Keratinocyte (primary cell): ENCODE measurements around the gene VCAN. TPM values are rescaled to one million over a fixed set of nuclear protein-coding genes. Genes with fewer than 3 reads are reported as not detected.

Source experiments
- DNase-seq: peaks from one replicate; pipeline ENCODE4 v3.0.0-alpha.2; 2011; ENCODE audit warnings: low read depth, missing footprints, low spot score
- FAIRE-seq: peaks from 2 replicates; lab custom pipeline; 2011; peaks lifted over from hg19 to GRCh38; lab: Jason Lieb, UNC
- H2AFZ ChIP-seq: 2 replicates; pipeline ENCODE4 v1.6.0; 2012; ENCODE audit warnings: low read length, control low read depth, inconsistent platforms; ENCODE audit not compliant: control insufficient read depth
- H3K27ac ChIP-seq: 2 replicates; pipeline ENCODE4 v1.5.1; 2011; ENCODE audit warnings: low read length; ENCODE audit not compliant: control insufficient read depth, insufficient read depth
- H3K27me3 ChIP-seq: 3 replicates; pipeline ENCODE4 v1.6.0; 2011; ENCODE audit warnings: low read length; ENCODE audit not compliant: control insufficient read depth, insufficient read depth; ENCODE audit errors: extremely low read depth
- H3K36me3 ChIP-seq, 2 experiments: 2 replicates in 1 of 2; 3 replicates in 1 of 2; pipeline ENCODE4 v1.5.1; 2011; ENCODE audit warnings: low read length in 2 of 2, mild to moderate bottlenecking in 1 of 2; ENCODE audit not compliant: control insufficient read depth in 2 of 2, insufficient read depth in 2 of 2; ENCODE audit errors: extremely low read depth in 1 of 2
- H3K4me1 ChIP-seq: 3 replicates; pipeline ENCODE4 v1.5.1; 2011; ENCODE audit warnings: low read length; ENCODE audit not compliant: control insufficient read depth, insufficient read depth; ENCODE audit errors: extremely low read depth
- H3K4me2 ChIP-seq: 3 replicates; pipeline ENCODE4 v1.6.0; 2011; ENCODE audit warnings: low read depth, low read length; ENCODE audit not compliant: control insufficient read depth, insufficient read depth; ENCODE audit errors: extremely low read depth
- H3K4me3 ChIP-seq, 3 experiments: fragments of 200-600 bp in 1 of 3; sonication (generic) in 1 of 3; 2 replicates in 2 of 3; 3 replicates in 1 of 3; pipeline ENCODE4 v1.5.1; 2011 to 2016; ENCODE audit warnings: low read length in 3 of 3, mild to moderate bottlenecking in 3 of 3, control low read depth in 2 of 3, inconsistent platforms in 1 of 3, low read depth in 1 of 3, mixed read lengths in 1 of 3, mixed run types in 1 of 3, moderate library complexity in 1 of 3; ENCODE audit not compliant: control insufficient read depth in 2 of 3, insufficient read depth in 2 of 3; ENCODE audit errors: extremely low read depth in 1 of 3
- H3K79me2 ChIP-seq: 2 replicates; pipeline ENCODE4 v1.6.0; 2012; ENCODE audit warnings: low read length; ENCODE audit not compliant: control insufficient read depth, insufficient read depth
- H3K9ac ChIP-seq: 3 replicates; pipeline ENCODE4 v1.6.0; 2011; ENCODE audit warnings: low read length; ENCODE audit not compliant: control insufficient read depth, insufficient read depth; ENCODE audit errors: extremely low read depth
- H3K9me1 ChIP-seq: 3 replicates; pipeline ENCODE4 v1.6.0; 2011; ENCODE audit warnings: low read length; ENCODE audit not compliant: control insufficient read depth, insufficient read depth; ENCODE audit errors: extremely low read depth
- H3K9me3 ChIP-seq: 2 replicates; pipeline ENCODE4 v1.5.1; 2012; ENCODE audit warnings: low read depth, low read length; ENCODE audit not compliant: control insufficient read depth
- H4K20me1 ChIP-seq: 3 replicates; pipeline ENCODE4 v1.6.0; 2011; ENCODE audit warnings: low read length; ENCODE audit not compliant: control insufficient read depth, insufficient read depth; ENCODE audit errors: extremely low read depth
- CTCF ChIP-seq, 3 experiments: IDR thresholded peaks in 1 of 3; conservative IDR thresholded peaks in 1 of 3; optimal IDR thresholded peaks in 1 of 3; 2 replicates in 2 of 3; 3 replicates in 1 of 3; pipeline versions ENCODE3 to v1.5.1; 2011; ENCODE audit warnings: low read length in 3 of 3, mild to moderate bottlenecking in 3 of 3, moderate library complexity in 2 of 3, control low read depth in 1 of 3, inconsistent platforms in 1 of 3; ENCODE audit not compliant: insufficient read depth in 2 of 3; ENCODE audit errors: extremely low read depth in 1 of 3
- EZH2 ChIP-seq: IDR thresholded peaks from one replicate; pipeline ENCODE4 v1.6.1; 2012; ENCODE audit warnings: inconsistent platforms, mild to moderate bottlenecking, low read length, moderate library complexity
- dilution Hi-C: fragments of 300-500 bp; cut with MboI; formaldehyde crosslinking; loops from one replicate; pipeline ENCODE4 v1.7.0; 2020; ENCODE audit warnings: low sequenced_read_pairs; ENCODE audit not compliant: extremely low pct_ligation_motif_present
- polyA plus RNA-seq, 5 experiments: library from polyadenylated mRNA; depleted of rRNA in 3 of 5; stranded (reverse) in 3 of 5; stranded (forward) in 1 of 5; unstranded in 1 of 5; fragments of >200 nt; gene quantifications; 1 replicate in 1 of 5; 2 replicates in 3 of 5; 3 replicates in 1 of 5; pipeline versions ENCODE4 v1.2.1 to v1.2.3, GENCODE V29; 2011 to 2012; ENCODE audit warnings: missing spikeins in 2 of 5, low read depth in 1 of 5, low replicate concordance in 1 of 5

Gene VCAN
- polyA plus RNA-seq, 1 donor (not counting 4 experiments of a cell fraction or from before 2014, with no cell fraction given), result 1.9 TPM

DNA sequence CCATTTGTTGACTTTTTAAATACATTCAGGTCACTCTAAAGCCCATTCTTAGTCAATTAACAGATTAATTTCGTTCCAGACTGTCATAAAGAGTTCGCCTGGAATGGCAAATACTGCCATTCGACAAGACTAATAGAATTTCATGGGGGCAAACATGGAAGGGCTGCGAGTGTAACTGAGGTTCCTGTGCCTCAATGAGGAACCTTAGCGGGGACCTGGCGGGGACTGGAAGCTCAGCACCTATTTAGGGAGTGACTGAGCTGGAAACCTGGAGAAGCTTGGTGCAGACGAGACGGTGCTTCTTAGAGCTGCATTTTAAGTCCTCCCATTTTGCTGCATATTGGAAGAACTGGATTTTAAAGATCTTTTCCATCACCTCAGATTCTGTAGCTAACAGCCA is 3.4 kb downstream of the VCAN start:
- FAIRE-seq, result peak; percentile 39
- Histone ChIP-seq H3K27me3 (peaks cover 33% of the 10 kb centered on the region), H3K4me2 (peak overlapping the region; percentile 95), H4K20me1 (no peaks in the 10 kb centered on the region), H3K9ac (no peak overlapping the region), H3K79me2 (no peaks in the 10 kb centered on the region), H3K4me3 (peak overlapping the region in 2 of 3 experiments; percentile 72 to 83), H3K36me3 (no peaks in the 10 kb centered on the region), H3K9me3 (no peaks in the 10 kb centered on the region), H3K27ac (peak overlapping the region; percentile 36), H3K9me1 (no peaks in the 10 kb centered on the region), H2AFZ (peak overlapping the region; percentile 97), H3K4me1 (peaks cover 41% of the 10 kb centered on the region)
- TF ChIP-seq CTCF (optimal IDR thresholded peaks at IDR 0.05 in 1 of 3, IDR thresholded peaks at IDR 0.05 in 1 of 3, conservative IDR thresholded peaks at IDR 0.05 in 1 of 3; ENCODE audit: extremely low read depth in 1 of 3, insufficient read depth in 2 of 3, low read length in 3 of 3), result no peak
- no peak for TF ChIP-seq EZH2
- DNase-seq, result no peak
- dilution Hi-C loops, result no loop called here

DNA sequence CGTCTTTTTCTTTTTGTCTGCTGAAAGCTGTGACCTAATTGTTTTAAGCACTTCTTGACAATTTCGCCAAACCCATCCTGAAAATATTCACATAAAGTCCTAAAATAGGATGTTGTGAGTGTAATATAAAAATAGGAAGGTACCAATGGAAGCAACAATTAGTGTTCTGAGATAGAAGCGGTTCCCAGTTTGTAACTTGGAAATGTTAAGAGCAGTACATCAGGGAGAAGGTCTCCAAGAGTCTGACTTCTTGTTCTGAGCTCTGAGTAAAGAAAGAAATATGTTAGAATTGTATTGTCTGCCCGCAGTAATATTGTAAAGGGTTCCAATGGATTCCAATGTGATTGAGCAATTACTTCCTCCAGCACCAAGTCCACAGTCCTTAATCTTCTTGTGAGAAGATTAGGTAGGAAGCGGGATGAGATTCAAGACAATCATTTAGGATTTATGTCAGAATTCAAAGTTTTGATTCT is 3.9 kb downstream of the VCAN start:
- H4K20me1 ChIP-seq, result no peaks in the 10 kb centered on the region

More for the DNA sequence above, 3.9 kb downstream of the VCAN start:
- Histone ChIP-seq H3K4me3 (peak overlapping the region in 2 of 3 experiments; percentile 72 to 83), H3K27me3 (peaks cover 29% of the 10 kb centered on the region), H3K9ac (no peak overlapping the region), H3K9me1 (no peaks in the 10 kb centered on the region), H3K27ac (no peak overlapping the region), H3K4me1 (peaks cover 41% of the 10 kb centered on the region), H3K9me3 (no peaks in the 10 kb centered on the region), H2AFZ (peak overlapping the region; percentile 97), H3K79me2 (no peaks in the 10 kb centered on the region), H3K36me3 (no peaks in the 10 kb centered on the region), H3K4me2 (peak overlapping the region; percentile 95)
- DNase-seq (no peak), FAIRE-seq (peak; percentile 83)
- dilution Hi-C loops, result no loop called here
- TF ChIP-seq CTCF (optimal IDR thresholded peaks at IDR 0.05 in 1 of 3, IDR thresholded peaks at IDR 0.05 in 1 of 3, conservative IDR thresholded peaks at IDR 0.05 in 1 of 3; ENCODE audit: extremely low read depth in 1 of 3, insufficient read depth in 2 of 3, low read length in 3 of 3) (no peak), EZH2 (no peak)
